GM08714 (cell line): ENCODE measurements around the gene PHKG2.
A peak's percentile ranks its signal among the peaks of the same experiment; 100 is the strongest.

ENCODE experiments used
- H3K4me3 ChIP-seq: fragments of 200-500 bp; sonication (Bioruptor generic); 2 replicates; pipeline ENCODE4 v1.5.1; 2014; ENCODE audit warnings: mild to moderate bottlenecking, low read length, inconsistent platforms
- ZNF274 ChIP-seq: IDR thresholded peaks from 2 replicates; pipeline ENCODE4 v1.6.1; 2012; ENCODE audit warnings: mild to moderate bottlenecking, low read depth, low read length

Gene PHKG2

DNA sequence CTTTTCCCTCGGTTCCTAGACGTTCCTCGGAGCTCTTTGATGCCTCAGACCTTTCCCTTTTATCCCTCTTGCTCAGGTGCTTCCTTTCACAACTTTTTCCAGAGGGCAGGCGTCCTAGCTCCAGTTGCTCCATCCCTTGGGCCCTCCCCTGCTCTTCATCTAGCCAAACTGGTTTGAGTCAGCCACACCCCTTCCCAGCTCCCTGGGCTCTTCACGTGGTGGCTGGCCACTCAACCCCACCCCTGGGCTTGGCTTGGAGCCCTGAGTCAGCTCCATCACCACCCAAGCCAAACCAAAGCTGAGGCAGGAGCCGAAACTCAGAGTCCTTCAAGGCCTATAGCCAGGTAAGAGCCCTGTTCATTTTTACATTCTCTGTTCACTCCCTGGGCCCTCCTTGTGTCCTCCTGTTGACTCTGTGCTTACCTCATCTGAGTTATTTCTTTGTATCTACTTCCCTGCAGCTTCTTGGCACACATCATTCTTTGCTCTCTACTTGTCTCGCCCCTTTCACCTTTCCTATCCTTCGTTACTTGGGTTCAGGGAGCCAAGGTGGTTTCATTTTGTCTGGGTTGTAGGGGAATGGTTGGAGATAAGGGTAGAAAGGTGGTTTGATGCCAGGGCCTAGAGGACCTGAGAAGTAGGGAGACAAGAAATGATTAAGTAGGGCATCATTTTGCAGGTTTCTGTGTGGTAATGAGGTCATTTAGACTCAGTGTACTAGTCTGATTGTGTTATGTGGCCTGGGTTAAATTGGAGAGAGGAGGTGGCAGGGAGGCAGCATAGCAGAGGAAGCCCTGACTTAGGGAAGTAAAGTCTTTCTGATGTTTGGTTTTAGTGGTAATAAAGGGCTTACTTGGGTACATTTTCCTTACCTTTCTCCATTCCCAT lies 7.6 kb upstream of the PHKG2 start:
- no peak overlapping the region for H3K4me3 ChIP-seq
- no peak for TF ChIP-seq ZNF274

DNA sequence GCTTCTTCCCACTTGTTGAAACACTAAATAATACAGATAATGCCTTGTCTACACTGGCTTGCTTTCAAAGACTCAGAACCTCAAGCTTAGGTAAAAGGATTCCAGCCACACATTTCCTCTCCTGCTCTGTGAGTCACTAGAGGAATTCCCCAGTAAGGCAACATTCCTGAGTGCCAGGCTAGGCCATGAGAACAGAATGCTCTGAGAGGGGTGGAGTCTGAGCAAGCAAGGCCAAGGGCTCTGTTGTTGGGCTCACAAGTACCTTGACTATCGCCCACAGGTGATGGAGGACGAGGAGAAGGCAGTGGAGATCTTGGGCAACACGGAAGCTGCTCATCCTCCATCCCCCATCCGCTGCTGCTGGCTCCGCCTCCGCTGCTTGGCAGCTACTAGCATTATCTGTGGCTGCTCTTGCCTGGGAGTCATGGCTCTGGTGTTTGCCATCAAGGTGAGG lies 6.7 kb upstream of the PHKG2 start:
- no peak overlapping the region for H3K4me3 ChIP-seq
- TF ChIP-seq ZNF274 = no peak

DNA sequence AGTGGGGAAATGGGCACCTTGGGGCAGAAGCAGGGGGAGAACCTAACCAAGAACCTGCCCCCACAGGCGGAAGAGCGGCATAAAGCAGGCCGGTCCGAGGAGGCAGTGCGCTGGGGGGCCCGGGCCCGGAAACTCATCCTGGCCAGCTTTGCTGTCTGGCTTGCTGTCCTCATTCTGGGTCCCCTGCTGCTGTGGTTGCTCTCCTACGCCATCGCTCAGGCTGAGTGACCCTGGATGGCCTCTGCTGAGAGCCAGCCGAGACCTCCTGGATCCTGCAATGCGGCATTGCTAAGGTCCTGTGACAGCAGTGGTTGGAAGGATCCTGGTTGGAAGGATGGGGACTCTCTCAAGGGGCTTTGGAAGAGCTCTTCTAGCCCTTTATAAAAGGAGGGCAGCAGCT lies 4.5 kb upstream of the PHKG2 start:
- H3K4me3 ChIP-seq = no peak overlapping the region
- no peak for TF ChIP-seq ZNF274

DNA sequence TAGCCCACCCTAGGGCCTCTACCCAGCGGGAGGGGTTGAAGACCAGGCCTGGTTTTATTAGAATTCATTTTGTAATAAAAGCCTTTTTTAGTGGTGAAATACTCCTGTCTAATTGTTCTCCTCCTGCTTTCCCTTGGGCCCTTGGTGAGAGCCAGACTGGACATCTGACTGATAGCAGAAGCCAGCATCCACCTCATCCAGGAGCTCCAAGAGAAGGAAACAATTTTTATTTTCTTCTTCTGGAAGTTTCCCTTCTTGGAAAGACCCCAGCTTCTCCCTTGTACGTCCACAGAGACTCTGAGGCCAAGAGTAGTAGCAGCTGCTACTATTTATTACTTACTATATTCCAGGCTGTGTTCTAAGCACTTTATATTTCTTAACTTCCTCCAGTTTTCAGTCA lies 4.0 kb upstream of the PHKG2 start:
- no peak for TF ChIP-seq ZNF274
- no peak overlapping the region for H3K4me3 ChIP-seq

DNA sequence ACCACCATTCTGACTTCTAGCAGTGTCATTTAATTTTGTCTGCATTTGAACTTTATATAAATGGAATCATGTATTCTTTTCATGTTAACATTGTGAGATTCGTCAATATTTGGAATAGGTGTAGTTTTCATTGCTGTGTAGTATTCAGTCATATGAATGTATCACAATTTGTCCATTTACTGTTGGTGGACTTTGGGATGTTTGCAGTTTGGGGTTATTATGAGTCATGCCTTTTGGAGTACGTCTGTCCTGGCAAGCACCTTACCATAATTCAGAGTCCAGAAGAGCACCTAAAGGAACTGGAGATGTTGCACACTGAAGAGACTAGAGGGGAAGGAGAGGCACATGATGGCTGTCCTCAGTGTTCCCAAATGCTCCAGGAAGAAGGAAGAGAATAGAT lies 3.1 kb upstream of the PHKG2 start:
- no peak for TF ChIP-seq ZNF274

DNA sequence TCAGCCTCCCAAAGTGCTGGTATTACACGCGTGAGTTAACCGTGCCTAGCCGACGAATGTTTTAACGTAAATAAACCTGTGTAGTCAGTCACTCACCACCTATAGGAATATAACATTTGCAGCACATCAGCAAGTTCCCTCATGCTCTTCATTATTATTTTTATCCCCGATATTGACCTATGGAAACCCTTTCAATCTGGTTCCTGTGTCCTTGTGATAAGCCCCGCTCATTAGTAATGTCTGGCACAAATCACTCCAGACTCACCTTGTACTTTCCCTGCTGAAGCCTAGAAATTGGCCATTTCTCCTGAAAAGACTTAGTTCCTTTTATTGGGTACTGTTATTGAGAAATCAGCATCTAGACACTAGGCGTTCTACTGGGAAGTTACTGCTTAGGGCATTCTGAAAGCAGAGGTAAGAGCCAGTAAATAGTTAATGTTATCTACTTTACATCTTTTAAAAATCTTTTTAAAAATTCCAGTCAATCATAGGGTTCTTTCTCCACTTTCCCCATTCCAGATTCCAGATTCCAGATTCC lies 1.5 kb upstream of the PHKG2 start:
- no peak overlapping the region for H3K4me3 ChIP-seq
- no peak for TF ChIP-seq ZNF274

More for the DNA sequence above, 3.1 kb upstream of the PHKG2 start:
- H3K4me3 ChIP-seq = no peak overlapping the region

DNA sequence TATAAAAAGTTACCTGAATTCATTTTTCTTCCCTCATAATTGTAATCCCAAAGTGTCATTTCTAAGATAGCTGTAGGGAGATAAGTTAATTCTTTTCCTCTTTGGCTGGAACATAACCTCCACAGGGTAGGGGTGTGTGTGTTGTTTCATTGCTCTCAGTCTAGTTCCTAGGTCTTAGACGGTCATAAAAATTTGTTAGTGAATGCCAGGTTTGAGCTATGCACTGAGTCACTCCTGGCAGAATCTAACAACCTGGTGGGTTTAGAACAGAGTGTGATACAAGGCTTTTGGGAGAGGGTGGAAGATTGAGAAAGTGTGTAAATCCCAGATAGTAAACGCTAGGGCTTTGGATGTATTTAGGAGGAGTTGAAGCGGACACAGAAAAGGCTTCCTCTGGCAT lies 894 bp upstream of the PHKG2 start:
- TF ChIP-seq ZNF274 = no peak
- peak overlapping the region; percentile 71; the same call in 1 of the 2 replicates for H3K4me3 ChIP-seq

DNA sequence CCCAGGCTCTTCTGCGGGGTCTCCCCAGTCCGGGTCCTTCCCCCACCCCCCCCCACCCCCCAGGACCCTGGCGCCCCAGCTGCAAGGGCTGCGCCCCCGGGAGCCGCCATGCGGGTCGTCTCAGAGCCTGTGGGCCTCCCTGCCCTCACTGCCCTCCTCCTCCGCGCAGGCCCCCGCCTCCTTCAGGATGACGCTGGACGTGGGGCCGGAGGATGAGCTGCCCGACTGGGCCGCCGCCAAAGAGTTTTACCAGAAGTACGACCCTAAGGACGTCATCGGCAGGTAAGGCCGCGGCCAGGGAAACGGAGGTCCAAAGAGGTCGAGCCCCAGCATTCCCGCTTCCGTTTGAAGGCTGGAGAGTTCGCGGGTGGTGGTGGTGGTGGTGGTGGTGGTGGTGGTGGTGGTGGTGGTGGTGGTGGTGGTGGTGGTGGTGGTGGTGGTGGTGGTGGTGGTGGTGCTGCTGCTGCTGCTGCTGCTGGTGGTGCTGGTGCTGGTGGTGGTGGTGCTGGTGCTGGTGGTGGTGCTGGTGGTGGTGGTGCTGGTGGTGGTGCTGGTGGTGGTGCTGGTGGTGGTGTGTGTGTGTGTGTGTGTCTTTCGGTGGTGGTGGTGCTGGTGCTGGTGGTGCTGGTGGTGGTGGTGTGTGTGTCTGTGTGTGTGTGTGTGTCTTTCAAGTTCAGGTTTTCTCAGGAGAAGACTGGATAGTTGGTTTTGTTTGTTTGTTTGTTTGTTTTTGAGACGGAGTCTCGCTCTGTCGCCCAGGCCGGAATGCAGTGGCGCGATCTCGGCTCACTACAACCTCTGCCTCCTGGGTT lies 615 bp downstream of the PHKG2 start:
- H3K4me3 ChIP-seq = peak overlapping the region; percentile 97
- TF ChIP-seq ZNF274 = no peak

DNA sequence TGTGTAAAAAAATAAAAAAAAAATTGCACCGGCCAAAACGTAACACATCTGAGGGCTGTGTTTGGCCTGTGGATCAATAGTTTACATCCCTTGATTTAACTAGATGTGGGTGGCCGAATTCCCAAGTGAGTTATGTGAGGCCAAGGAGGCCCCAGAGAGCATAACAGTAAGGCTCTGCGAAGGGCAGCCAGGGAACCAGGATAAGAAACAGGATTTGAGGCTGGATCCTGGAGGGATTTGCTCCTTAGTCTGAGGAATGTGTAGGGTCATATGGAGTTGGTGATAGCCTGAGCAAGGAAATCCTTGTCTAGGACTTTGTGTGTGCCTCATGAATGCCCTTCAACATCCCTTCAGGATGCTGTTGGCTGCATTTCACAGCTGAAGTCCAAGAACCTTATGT lies 2.0 kb downstream of the PHKG2 start:
- no peak for TF ChIP-seq ZNF274
- H3K4me3 ChIP-seq = no peak overlapping the region

DNA sequence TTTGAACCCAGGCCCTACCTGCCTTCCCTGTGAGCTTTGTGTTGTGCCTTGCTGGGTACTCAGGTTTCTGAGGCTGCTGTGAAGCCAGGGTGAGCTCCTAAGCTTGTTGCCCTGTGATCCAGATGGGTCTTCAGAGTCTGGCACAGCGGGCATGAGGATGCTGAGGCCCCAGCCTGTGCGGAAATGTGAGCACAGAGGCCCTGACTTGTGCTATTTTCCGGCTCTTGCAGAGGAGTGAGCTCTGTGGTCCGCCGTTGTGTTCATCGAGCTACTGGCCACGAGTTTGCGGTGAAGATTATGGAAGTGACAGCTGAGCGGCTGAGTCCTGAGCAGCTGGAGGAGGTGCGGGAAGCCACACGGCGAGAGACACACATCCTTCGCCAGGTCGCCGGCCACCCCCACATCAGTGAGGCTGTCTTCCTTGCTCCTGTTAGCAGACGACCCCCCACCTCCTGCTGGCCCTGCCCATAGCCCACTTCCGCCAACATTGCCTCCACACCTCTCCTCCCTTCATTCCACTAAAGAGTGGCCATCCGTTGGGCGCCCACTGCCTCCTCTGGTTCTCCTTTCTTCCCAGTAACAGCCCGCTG lies 2.7 kb downstream of the PHKG2 start:
- TF ChIP-seq ZNF274 = no peak
- H3K4me3 ChIP-seq = no peak overlapping the region

DNA sequence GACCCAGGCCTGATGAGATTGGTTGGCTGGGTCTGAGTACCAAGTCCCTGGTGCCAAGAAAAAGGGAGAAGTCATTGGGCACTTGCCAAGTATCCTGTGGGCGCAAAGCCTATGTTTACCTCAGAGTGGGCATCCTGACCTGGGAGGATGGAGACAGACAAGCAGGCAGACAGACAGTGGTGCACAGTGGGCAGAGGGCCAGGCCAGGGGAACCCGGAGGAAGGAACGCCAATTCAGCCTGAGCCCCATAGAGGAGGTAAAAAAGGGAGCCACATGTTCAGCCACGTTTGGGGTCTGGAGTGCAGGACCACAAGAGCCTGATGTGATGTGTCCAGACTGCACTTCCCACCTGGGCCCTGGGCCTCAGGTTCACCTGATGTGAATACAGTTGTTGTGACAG lies 5.4 kb downstream of the PHKG2 start:
- H3K4me3 ChIP-seq = no peak overlapping the region
- TF ChIP-seq ZNF274 = no peak

DNA sequence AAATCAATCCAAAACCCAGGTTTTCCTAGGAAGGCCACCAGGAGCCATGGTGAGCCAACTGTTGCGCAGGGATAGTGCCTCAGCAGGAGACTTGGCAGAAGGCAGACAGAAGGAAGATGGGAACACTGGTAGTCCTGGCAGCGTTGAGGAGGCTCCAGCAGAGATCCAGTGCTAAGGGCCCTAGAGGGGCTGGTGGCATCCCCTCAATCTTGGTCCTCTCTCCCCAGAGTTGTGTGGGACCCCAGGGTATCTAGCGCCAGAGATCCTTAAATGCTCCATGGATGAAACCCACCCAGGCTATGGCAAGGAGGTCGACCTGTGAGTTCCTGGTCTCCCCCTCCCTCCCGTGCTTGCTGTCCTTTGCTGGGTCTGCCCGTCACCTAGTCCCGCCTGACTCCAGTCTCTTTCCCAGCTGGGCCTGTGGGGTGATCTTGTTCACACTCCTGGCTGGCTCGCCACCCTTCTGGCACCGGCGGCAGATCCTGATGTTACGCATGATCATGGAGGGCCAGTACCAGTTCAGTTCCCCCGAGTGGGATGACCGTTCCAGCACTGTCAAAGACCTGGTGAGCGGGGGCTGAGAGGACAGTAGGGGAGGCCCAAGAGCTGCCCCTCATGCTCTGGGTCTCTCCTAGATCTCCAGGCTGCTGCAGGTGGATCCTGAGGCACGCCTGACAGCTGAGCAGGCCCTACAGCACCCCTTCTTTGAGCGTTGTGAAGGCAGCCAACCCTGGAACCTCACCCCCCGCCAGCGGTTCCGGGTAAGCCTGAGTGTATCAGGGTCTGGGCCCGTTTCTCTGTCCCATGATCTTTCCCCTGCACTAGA lies 7.9 kb downstream of the PHKG2 start:
- TF ChIP-seq ZNF274 = no peak
- no peak overlapping the region for H3K4me3 ChIP-seq

DNA sequence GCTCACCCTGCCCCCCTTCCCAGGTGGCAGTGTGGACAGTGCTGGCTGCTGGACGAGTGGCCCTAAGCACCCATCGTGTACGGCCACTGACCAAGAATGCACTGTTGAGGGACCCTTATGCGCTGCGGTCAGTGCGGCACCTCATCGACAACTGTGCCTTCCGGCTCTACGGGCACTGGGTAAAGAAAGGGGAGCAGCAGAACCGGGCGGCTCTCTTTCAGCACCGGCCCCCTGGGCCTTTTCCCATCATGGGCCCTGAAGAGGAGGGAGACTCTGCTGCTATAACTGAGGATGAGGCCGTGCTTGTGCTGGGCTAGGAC lies 8.5 kb downstream of the PHKG2 start:
- H3K4me3 ChIP-seq = no peak overlapping the region
- no peak for TF ChIP-seq ZNF274

DNA sequence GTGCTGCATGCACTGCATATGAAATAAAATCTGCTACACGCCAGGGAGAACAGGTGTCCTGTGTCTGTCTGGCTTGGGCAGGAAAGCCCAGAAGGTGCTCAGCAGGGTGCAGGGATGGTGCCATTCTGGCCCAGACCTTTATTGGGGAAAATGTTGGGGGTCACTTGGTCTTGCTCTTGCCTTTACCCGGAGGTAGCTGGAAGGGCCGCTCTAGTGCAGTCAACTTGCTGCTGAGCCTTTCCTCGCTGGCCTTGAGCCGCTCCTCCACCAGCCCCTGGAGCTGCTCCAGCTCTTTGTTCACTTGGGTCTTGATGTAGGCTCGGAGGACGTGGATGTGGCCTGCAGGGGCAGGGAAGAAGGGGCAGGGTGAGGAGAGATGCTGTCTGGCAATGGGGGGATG lies 9.1 kb downstream of the PHKG2 start:
- no peak for TF ChIP-seq ZNF274

DNA sequence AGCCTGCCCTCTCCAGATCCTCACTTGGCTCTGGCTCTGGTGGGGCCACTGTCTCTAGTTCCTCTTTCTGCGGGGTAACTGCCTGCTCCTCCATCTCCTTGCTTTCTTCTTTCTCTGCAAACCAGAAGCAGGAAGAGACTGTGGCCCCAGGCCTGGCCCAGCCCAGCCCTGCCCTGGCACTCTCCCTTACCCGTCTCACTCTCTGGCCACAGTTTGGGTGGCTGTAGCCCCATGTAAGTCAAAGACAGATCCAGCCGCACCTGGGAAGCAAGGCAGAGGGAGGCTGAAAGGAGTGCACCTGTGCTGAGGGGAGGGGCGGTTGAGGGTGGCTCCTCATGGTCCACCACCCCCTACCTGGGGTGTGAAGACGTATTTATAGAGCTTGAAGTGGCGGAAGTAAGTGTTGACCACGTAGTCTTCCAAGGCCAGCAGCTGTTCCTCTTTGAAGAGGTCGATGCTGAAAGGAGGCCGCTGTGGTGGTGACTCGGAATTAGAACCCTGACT lies 10.8 kb downstream of the PHKG2 start:
- TF ChIP-seq ZNF274 = no peak
- H3K4me3 ChIP-seq = no peak overlapping the region

More for the DNA sequence above, 9.1 kb downstream of the PHKG2 start:
- H3K4me3 ChIP-seq = no peak overlapping the region
